Limb (tissue), 2 donors: ENCODE results near the gene CARD10.

ENCODE experiments used
- DNase-seq, 2 donors: peaks; one replicate each; pipeline ENCODE4 v3.0.0-alpha.2; 2016; ENCODE audit errors: extremely low spot score in 2 of 2

Gene CARD10

DNA sequence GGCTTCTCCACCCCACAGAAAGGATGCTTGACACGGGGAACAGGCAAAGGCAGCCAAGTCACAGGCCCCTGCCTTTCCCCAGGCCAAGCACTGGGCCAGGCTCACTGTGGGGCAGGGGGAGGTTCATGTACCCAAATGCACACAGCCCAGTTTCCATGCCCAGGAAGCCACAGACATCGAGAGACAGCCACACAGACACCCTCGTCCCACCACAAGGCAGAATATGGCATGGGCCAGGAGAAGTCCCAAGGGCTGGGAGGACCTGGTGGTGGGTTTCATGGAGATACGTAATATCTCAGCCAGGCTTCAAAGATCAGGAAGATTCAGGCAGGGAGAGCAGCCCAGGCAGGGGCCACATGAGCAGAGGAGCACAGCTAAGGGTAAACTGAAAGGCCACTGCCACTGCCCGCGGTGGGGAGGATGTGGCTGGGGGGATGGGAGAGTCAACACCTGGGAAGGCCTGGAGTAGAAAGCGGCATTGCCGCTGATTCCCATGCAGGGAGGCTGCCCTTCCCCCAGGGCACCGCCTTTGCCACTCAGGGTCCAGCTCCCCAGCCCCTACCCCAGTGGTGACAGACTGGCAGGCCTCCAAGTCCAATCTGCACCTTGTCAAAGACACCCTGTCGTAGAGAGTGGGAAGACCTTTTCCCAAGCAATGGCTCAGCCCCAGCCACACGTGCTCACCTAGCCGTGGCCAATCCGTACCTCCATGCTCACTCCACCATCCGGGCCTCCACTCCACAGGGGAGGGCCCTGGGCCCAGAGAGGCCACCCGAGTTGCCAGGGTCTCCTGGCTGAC lies 30.7 kb downstream of the CARD10 start:
- DNase-seq = no peak

DNA sequence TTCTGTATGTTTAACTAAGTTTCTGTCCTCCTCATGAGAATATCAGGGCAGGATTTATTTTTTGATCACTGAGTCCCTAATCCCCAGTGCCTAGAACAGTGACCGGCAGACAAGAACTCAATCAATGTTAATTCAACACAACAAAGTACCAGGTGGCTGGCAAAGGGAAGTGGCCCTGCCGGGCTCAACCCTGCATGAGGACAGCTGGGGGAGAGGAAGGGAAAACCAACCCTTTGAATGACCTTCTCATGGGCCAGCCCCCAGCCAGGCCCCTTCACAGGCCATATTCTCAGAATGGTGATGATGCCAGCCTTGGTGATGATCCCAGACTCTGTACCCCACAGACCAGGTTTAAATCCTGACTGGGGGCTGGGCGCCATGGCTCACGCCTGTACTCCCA lies 31.6 kb downstream of the CARD10 start:
- DNase-seq = no peak

DNA sequence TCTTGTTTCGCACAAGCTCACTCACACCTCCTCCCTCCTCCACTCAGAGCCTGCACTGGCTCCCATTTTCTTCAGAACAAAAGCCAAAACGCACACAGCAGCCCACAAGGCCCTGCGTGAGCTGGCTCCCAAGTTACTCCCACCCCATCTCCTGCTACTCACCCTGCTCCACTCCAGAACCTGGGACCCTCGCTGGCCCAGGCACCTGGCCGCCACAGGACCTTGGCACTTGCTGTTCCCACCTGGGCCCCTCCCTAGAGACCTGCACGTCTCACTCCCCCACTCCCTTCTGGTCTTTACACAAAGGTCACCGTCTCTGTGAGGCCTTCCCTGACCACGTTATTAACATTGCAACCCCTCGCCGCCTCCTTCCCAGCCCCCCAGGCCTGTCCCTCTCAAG lies 32.1 kb downstream of the CARD10 start:
- DNase-seq = no peak

DNA sequence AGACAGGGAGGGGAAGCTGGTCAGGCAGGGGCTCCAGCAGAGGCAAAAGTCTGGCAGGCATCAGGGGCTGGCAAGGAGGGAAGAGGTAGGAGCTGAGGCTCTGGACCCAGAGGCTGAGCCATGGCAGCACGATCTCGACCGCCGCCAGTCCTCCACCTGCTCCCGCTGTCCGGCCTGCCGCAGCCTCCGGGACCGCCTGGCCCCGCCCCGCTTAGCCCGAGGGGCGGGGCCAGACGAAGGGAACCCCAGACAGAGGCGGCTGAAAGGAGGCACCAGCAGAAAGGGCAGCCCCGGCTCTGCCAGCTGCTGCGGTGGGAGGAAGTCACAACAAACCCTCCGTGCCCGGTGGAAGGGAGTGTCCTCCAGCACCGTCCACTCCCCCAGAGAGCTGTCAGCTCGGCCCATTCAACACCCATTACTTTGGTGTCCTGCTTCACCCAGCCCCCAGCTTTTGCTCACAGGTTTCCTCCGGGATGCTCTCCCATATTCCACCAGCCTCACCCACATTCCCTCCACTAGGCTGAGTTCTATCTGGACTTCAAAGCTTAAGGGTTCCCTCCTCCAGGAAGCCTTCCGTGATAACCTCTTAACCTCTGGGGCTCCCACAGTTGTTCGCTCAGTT lies 32.9 kb downstream of the CARD10 start, which contains the start of gene MFNG:
TSS of gene MFNG (minus strand) at position 161 of the 622 bp plus-strand sequence. CDS start 207 bp downstream, outside the sequence.
- no peak for DNase-seq

DNA sequence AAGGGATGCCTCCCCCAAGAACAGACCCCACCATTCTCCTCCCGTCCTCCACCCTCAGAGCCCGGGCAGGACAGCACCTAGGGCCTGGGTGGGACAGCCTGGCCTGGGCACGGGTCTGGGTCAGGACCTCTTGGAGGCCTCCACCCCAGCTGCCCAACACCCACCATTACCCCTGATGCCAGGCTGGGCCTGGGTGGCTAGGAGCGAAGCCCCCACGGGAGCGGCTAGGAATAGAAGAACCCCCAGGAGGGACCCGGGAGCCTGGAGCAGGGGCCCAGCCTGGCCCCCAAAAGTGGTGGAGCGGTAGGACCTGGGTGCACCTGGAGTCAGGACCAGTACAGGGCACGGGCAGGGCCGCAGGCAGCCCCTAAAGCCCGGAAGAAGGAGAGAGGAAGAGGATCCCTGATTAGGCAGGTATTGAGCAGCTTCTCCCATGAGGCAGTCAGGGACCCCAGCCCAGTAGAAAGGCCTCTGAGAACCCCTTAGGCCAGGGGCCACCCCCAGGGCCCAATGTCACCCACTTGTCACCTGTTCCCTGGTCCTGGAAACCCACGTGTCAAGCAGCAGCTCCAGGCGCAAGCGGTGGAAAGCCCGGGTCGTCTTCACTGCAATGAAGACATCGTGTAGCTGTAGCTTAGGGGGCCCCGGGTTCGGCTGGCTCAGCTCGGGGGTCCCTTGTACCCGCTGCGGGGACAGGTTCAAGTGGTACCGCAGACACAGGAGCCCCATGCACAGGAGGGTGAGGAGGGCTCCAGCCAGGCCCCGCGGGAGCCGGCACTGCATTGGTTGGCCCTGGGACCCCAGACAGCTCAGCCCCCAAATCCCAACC lies 33.6 kb downstream of the CARD10 start:
- no peak for DNase-seq

DNA sequence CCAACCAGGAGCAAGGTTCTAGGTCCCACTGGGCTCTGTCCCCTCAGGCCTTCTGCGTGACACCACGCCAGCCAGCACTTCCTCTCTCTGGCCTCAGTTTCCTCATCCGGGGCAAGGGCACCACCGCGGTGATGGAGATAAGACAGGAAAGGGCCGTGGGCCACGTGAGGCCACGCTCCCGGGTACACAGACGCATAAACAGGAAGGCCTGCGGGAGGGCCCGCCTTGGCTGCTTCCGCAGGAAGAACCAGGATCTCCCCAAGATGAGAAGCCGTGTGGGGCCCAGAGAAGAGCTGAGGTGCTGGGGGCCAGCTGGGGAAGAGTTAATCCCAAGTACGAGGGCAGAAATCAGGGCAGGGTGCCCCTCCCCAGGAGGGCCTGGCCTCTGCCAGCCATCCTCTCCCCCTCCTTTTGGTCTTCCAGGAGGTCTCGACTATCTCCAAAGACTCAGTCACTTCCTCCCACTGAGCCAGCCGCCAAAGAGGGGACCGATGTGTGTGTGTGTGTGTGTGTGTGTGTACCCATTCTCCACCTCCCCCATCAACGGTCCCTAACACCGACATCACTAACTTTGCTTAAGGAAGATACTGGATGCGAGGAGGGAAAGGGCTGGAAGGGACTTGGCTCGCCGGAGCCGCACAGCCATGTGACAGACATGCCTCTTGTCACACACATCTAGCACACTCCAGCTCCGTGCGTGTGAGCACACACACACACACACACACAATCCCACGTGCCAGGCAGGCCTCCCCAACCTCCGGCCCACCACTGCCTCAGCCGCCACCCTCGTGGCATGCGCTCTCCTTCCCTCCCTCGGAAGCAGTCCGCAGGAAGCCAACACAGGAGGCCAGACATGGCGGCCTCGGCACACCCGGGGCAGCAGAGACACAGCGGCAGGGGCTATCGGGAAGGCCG lies 34.5 kb downstream of the CARD10 start:
- no peak for DNase-seq

DNA sequence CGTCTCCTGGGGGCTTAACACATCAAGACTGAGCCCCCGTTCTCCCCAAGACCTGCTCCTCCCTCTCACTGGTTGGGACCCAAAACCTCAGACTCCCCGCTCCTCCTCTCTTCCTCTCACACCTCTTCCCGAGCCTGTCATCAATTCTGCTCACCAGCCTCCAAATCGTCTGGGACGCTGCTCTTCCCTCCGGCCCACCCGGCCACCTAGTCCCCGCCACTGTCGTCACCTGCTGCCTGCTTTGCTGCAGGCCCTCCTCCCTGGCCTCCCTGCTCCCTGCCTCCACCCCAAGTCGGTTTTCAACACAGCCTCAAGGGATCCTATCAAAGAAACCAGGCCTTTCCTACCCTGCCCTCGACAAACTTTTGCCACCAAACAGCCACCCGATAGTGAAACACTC lies 36.2 kb downstream of the CARD10 start:
- DNase-seq = no peak

DNA sequence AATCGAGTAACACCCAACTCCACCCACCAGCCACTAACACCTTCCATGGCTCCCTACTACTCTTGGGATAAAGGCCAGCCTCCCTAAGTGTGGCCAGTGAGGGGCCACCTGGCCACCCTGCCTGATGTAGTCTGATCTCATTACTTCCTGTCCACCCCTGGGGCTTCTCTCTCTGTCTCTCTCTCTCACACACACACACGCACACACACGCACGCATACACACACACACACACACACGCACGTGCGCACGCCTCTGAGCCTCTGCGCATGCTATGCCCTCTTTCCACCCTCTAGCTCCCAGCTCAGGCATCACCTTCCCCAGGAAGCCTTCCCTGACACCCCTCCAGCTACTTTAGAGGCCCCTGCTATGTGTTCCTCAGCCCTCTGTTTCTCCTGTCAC lies 37.0 kb downstream of the CARD10 start:
- no peak for DNase-seq

DNA sequence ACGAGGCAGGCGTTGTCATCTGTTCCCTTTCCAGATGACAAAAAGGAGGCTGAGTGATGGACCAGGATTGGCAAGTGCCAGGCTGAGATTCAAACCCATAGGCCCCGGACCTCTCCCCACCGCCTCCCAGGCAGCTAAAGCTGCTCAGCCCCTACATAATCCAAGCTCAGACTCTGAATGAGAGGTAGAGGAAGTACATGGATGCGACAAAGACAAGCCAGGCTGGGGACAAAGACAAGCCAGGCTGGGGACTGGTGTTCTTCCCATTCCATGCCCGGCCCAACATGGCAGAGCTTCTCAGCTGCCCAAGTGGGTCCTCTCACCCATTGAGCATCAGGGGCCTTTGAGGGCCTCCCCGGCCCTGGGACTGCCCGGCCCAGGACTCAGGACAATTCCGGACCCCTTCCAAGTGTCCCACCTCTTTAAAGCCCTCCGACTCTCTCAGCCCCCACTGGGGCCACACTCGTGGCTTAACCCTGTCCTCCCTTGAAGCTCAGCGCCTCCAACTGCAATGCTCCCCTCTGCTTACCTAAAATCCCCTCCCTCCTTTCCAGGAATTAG lies 37.8 kb downstream of the CARD10 start:
- DNase-seq = no peak

DNA sequence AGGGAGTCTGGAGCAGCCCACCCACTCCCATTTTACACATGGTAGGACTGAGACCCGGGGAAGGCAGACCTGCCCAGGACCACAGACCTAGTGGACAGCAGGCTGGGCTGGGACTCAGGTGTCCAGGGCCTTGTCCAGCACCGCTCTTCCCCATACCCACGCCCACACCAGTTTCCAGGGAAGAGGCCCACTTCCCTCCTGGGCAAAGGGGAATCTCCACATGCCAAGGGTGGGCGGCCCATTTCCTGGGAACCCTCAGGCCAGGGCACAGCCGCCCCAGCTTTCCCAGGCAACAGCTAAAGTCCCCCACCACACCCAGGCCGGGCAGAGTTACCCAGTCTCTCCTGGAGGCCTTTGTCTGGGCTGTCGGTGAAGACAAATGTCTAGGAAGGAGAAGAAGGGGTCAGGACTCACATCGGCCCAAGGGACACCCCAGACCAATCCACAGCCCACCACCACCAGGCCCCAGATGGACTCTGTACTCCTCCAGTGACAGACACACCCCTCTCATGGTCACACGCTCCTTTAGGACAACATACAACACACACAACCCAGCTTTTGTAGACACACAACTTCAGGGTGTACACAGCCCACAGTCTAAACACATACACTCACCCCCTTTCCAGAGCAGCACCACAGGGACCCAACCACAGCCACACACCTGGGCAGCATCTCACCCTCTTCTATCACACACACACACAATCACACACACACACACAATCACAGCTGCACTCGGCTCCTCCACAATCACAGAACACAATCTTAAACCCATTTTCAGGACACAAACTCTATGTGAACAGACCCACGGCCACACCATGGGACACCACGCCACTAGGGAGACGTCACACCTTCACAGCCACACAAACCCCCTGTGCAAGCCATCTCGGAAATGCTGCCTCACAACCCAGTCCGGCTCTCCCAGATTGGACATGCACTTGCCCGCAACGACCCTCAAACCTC lies 38.5 kb downstream of the CARD10 start:
- DNase-seq = no peak

DNA sequence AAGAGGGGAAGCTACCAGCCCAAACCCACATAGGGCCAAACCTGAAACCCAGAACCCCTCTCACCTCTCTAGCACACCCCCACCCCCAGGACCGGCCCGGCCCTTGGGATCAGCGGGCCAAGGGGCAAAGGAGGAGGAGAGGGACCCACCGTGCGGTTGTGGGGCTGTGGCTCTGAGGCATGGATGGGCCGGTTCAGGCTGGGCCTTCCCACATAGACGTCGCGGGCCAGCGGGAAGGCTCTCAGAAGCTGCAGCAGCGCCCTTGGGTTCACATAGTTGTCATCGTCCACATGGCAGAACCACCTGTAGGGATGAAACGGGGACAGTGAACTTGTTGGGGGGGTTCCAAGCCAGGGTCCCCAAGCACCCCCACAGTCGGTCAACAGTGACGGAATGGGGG lies 40.0 kb downstream of the CARD10 start:
- no peak for DNase-seq

DNA sequence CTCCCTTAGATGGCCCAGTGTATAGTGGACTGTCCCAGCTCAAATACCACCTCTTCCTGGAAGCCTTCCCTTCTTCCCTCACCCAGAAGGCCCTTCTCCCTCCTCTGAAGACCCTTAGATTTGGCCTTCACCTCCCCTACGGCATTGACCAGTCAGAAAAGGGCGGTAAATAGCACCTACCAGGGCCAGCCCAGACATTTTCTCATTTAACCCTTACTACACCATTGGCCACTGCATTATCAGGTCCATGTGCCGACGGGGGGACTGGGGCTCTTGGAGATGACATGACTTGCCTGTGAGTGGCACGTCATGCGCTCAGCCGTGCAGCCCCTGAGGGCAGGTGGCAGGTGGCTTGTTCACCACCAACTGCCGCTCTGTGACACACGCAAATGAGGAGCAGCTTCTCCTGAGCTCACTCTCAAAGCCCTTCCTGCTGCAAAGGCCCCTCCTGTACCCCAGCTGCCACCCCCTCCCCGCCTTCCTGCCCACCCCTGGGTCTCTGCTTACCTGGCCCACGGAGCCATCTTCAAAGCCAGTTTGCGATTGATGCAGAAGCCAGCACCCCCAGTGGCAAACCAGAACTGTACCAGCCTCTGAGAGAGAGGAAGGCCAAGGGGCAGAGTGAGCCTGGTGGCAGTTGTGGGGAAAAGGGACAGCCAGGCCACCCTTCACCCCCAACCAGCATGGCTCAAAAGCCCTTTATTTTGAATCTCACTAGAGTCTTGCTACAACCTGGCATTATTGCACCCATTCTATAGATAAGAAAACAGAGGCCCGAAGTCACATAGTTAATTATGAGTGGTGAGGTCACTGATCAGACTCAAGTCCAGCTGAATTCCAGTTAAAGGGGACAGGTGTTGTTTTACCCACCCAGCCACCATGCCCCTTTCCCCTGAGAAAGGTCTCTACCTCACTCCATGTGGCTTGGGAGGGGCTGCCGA lies 42.6 kb downstream of the CARD10 start:
- no peak for DNase-seq

DNA sequence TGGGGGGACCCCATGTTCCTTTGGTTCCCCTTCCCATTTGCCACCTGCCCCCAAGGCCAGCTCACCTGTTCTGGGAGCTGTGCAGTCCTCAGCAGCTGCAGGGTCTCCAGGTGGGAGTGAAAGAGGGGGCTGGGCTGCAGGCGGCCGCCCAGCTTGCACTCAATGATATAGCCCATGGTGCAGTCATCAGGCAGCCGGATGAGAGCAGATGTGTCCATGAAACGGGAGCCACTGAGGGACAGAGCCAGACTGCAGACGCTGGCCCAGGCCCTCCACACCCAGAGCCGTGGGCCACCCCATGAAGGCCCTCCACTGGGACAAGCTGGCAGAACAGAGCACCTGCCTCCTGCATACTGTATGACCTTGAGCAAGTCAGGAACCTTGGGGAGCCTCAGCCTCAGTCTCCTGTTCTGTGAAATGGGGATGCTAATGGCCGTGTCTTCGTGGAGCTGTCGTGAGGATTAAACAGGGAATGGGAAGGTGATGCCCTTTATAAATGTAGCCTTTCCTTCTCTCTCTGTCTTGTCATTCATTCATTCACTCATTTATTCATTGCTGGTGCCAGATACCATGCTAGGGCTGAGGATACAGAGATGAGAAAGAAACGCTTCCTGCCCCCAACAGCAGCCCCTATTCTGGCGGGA lies 44.6 kb downstream of the CARD10 start:
- DNase-seq = no peak

DNA sequence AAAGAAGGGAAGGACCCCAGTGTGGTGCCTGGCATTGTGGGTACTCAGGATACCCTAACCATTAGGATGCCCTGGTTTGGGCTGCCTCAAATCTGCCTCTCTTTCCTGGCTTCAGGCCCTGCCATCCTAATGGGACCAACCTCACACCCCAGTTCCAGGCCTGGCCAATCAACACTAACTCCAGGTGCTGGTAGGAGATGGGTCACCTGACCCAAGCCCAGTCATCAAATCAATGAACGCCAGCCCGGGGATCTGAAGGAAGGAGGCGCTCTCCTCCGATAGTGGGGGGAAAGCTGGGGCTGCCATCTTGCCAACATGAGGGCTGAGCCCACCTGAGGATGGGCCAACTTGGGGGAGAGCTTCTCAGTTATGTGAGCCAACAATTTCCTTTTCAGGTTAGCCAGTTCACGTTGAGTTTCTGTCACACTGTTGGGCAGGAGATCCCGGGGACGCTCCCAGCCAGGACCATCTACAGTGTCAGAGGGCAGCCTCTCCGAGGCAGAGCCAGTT lies 45.7 kb downstream of the CARD10 start:
- DNase-seq = no peak

DNA sequence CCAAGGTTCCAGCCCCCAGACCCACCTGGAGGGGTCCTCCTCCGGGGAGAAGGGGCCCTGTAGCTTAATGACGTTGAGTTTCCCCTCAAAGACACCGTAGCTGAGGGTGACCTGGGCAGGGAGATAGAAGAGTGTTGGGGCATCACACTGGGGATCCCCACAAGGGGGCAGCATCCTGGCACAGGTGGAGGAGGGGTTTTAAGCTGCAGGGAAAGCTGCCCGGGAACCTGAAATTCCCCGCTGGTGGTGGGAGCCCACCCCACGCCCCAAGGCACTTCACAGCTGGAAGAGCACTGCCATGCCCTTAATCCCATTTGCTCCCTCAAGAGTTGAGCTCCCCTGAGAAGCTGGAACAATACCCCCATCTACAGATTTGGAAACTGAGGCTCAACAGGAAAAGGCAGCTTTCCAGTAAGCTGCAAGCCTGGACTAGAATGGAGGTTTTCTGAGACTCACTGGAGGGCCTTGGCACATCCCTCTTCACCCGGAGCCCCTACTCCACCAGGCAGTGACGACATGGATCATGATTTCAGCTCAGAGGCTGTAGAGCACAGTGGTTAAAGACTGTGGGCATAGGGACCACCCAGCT lies 46.7 kb downstream of the CARD10 start:
- no peak for DNase-seq

DNA sequence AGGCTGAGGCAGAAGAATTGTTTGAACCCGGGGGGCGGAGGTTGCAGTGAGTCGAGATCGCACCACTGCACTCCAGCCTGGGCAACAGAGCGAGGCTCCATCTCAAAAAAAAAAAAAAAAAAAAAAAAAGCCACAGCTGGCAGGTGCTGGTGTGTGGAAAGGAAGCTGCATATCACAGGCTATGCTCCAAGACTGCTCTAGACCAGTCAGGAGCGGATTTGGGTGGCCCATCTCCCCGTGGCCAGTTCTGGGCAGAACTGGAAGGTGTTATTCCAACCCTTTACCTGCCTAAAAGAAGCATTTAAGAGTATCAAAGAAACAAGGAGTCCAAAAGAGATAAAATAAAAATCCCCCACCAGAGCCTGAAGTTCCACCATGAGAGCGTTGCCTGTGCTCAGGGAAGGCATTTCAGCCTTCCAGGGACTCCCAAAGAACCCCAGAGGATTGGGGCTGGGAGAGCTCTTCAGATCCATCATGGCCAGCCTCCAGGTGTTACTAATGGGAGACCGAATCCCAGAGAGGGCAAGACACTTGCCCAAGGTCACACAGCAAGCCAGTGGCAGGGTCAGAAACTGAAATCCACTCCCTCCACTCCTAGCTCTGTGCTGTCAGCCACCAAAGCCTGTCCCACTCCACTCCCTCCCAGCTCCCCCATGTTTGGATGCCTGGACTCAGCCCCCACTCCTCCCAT lies 47.3 kb downstream of the CARD10 start:
- no peak for DNase-seq

DNA sequence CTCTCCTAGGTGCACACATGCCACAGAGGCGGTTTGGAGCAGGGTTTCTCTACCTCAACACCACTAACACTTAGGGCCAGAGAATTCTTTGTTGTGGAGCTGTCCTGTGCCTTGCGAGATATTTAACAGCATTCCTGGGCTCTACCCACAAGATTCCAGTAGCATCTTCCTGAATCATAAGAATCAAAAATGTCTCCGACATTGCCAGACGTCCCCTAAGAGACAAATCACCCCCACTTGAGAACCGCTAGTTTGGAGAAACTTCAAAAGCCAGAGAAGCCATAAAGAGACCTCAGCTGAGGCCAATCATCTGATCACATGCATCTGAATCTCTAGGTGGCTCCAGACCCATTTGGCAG lies 49.1 kb downstream of the CARD10 start:
- no peak for DNase-seq
